HUDEP-2 (cell line): Measurements from ENCODE around the gene ZNF622.

Source experiments
- DNase-seq, 76 experiments: peaks; one replicate each; lab custom pipeline; 2025; ENCODE audit not compliant: unreplicated experiment in 76 of 76; lab: John Stamatoyannopoulos, UW

The ZNF622 gene, protein sequence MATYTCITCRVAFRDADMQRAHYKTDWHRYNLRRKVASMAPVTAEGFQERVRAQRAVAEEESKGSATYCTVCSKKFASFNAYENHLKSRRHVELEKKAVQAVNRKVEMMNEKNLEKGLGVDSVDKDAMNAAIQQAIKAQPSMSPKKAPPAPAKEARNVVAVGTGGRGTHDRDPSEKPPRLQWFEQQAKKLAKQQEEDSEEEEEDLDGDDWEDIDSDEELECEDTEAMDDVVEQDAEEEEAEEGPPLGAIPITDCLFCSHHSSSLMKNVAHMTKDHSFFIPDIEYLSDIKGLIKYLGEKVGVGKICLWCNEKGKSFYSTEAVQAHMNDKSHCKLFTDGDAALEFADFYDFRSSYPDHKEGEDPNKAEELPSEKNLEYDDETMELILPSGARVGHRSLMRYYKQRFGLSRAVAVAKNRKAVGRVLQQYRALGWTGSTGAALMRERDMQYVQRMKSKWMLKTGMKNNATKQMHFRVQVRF

DNA sequence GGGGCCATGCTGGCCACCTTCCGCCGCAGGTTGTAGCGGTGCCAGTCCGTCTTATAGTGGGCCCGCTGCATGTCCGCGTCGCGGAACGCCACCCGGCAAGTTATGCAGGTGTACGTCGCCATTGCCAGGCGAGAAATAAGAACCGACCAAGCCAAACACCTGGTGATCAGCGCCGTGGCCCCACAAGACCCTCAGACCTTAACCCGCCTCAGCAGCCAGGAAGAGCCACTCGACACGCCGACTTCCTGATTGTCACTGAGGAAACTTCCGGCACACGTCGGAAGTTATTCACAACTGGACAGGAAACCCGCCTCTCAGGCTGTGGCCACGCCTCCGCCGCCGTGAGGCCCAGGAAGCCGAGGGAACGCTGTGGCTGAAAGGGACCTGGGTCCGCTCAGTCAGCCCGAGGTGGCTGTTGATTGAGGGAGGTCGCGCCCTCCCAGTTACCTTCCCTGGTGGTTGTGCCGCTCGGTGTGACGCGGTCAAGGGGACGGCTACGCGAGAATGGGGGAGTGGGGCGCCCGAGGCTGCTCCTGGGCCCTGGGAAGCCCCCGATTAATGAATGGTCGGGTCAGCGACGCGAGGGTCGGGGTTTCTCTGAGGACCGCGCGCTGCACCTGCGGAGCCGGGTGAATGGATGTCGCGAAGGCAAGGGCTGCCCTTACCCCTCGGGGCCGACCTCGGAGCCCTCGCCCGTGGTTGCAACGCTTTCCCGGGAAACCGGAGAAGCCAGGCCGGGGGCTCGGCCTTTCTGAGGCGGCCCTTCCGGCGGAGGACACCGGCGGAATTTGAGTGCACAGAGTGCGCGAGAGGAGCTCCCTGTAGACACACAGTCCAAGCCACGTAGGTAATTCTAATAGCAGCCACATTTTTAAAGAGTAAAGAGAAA, at the start of gene ZNF622:
ZNF622 (minus strand) TSS at position 257 of the 889 bp plus-strand sequence; CDS start at position 122, 135 bp downstream.
- peak in 74 of 76 experiments; percentile 27 to 90 (median 77) for DNase-seq

DNA sequence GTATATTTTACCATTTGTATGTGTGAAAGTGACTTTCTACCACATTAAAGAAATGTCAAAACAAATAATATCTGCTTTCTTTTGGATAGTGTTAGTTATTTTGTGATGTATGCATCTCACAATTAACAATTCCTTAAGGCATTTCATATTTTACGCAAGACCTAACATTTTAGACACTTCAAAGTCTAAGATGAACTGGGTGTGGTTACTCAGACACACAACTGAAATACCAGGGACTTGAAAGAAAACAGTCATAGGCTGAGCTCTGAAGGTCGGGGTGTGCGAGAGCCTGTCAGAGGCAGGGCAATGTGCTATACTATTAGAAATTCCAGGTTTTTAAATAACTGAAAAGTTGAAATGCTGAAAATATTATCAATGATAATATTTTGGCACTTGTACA, 44.5 kb upstream of the ZNF622 start:
- DNase-seq, result no peak

DNA sequence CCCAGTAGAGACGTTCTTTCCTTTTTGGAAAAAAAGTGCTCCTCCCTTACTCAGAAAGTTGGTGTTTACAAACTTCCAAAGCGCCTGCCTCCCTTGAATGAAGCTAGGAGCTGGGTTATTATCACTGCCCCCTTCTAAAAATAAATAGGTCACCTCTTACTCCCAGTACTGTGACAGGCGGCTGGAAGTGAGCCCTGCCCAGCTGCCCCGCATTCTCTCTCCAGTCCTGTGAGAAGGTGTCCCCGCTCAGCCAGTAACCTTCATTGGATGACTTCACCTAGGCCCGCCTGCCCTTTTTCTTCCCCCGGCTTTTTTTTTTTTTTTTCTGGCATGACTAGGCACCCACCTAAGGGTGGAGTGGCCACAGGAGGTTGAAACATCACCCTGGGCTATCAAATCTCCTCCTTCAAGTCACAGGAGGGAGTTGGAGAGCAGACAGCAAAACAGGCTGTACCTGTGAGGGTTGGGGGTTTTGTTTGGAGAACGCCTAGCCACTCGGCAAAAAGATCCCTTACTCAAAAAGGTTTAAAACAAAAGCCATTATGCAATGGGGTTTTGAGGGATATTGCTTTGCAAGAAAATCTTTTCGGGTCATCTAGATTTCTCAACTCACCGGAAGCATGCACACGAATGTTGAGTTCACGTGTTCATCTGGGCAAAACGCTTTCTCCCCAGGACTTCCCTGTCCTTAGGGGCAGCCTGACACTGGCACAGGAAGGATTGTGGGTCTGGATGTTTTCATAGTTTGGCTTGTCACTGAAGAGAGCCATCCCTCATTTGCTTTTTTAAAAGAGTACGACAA, 43.3 kb upstream of the ZNF622 start:
- DNase-seq, result no peak

DNA sequence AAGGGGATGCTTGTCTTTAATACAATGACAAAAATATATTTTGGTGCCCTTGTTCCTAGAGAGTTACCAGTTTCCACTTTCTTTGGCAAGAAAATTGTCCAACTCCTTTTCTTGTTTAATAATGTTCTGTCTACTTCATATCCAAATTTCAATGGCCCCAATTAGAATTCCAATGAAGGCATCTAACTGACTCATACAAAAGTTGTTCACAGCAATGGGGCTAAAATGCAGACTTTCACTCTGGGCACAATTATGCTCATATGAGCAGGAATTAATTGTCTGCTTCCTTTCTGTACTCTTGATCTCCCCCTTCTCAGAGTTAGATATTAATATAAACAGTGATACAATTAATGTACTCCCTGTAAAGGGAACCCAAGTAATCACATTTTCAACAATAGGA, 42.1 kb upstream of the ZNF622 start:
- no peak for DNase-seq

DNA sequence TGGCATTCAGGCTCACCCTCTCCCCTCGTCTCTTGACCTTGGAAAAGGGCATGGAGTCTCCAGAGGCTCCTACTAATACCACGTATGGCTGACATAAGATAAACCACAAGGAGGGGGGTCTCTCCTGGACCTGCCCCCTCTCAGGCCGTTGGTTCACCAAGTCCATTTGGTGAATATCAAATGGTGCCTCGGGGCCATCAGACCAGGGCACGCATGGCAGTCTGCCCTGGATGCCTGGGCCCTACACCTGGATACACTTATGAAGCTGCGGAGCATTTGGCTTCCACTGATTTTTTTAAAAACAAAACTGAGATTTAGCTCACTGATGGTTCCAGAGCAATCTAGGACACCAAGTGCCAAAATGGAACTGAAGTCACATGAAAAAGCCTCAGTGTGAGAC, 40.3 kb upstream of the ZNF622 start:
- DNase-seq, result no peak

DNA sequence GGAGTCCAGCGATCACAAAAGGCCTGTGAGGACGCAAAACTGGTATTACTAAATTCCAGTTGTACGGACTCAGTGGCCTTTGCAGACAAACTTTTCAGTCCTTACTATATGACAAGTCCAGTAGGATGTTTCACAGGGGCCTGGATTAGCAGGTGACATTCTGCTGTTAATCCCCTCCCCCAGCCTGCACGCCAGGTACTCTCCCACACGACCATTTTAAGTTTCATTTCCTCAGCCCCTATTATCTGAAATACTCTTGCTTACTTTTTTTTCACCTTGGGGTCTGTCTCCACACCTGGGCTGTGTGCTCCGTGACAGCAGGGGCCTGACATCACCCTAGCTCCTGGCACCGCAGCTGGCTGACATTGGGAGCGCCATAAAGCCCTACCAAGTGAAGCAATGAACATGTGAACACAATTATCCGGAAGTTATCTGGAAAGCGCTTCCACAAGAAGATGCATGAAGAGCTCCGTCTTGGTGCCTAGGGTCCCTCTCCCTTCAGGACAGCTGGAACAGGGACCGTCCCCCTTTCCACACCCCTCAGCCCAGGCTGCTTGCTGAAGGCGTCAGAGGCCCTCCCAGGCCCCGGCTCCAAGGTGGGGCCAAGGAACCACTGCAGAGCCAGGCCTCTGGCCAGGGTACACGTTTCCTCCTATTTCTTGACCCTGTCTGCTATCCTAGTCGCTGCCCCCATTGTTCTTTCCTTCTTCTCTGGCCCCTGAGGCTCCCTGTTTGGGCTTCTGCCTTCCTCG, 39.7 kb upstream of the ZNF622 start:
- no peak for DNase-seq

DNA sequence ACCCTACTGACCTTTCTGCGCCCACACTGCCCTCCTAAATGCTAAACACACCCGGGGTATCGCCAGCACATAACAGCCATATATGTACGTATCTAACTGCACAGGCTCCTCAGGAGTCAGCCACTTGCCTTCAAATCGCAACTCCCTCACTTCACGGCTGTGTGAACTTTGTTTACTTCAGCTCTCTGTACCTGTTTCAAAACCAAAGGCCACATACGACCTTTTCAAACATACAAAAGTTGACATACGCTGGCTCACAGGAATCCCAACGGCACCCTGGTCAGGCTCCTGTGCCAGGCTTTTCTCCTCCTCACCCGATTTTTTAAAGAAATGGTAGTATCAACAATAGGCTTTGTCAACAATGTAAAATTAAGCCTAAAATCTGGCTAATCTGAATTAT, 39.0 kb upstream of the ZNF622 start:
- no peak for DNase-seq

DNA sequence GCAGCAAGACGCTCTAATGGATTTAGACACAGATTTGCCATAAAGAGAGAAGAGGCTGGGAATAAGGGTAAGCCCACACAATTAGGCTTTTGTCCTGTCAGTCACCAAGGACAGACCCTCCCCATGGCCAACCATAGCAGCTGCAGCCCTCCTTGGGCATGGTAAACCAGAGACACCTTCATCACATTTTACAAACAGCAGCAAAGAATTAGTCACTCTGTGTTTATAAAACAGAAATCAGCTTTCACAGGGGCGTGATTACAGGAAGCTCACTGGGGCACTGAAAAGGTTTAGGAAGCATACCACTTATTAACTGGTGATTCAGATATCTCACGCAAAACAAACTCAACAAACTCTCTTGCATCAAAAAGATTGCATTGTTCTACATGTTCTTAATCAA, 37.3 kb upstream of the ZNF622 start:
- DNase-seq, result no peak

DNA sequence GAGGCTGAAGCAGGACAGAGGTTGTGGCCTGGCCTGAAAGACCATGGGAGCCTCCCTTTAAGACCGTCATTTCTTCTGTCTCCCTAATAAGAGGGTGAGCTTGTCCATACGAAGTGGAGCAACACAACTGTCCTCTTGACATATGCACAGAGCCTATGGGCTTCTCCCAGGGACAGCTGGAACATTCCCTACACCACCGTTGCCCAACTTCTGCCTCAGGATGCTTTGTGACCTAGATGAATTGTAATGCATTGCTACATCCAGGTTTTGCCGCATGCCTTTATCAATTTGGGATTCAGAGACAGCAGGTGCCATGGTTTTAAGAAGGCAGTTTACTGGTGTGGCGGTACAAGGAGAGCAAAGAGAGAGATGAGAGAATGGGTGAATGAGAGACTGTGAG, 34.4 kb upstream of the ZNF622 start:
- no peak for DNase-seq

DNA sequence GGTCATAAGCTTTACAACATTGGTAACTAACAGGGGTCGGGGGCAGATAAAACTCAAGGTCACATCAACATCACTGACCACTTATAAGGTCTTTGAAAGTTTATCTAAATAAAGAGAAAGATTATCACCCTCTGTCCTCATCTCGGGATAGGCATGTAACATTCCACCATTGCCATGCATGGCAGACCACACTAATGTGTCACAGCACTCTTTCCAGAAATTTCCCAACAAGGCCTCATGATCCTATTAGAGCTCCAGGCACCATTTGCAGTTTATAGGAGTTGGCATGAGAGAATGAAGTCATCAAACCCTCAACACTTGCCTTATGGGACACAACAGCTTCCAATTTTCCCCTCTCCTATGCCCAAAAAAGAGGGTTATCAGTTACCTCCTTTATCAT, 31.9 kb upstream of the ZNF622 start:
- DNase-seq, result no peak

DNA sequence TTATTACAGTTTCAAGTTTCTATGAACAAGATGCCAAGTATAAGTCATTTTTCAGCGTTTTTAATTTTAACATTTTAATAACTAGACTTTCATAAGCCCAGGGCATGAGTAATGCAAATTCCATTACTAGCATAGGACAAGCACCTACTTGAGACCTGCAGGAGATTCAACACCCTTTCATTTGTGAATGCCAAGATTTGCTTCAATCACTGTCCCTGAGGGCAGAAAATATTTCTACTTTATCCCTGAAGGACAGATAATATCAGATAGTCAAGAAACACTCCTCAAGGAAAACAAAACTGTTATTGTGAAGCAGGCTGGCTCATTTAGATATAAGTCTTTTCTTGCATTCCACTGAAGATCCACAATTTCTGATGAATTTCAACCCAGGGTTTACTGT, 27.7 kb upstream of the ZNF622 start:
- no peak for DNase-seq

DNA sequence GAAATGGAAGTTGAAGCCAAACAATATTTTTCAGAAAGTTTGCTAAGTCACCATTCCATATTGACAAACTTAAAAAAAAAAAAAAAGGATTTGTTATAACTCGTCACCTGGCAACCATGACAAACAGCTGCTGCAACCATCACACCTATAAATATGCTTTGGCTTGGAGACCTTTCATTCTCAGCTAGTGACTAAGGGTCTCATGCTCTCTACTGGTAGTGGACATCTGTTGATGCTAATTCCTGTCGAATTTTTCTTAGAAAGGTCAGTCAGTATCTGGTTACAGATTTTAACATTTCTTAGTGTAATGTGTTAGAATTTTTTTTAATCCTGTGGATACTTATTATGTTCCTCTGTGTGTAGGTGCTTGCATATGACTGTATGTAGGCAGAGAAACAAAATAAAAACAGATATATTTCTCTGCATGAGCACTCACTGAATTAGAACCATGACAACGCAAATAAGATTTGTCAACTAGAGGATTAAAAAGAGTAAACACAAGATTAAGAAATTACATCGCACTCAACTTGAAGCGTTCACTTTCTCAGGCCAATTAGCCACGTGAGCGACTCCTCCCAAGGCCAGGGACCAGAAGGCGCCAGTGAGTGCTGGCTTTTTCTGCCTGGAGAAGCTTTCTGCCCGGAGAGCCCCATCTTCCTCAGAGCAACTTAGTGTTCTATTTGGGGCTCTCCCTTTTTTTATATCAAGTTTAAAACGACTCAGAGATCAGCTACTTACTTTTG, 27.0 kb upstream of the ZNF622 start:
- no peak for DNase-seq

DNA sequence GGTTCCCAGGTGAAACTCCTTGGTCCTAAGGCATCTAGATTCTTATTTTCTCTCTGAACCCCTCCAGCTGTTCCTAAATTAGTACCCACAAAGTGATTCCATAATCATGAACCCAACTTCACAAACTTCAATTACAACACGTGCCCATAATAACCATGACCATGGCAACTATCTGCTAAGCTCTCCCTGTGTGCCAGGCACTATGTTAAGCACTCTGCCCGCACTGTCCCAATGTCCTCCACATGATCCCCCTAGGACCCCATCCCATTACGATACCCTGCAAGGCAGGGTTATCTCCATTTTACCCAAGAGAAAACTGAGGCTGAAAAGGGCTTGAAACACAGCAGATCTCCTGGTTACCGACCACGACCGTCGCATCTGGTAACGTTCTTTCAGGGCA, 25.3 kb upstream of the ZNF622 start:
- DNase-seq, result no peak

DNA sequence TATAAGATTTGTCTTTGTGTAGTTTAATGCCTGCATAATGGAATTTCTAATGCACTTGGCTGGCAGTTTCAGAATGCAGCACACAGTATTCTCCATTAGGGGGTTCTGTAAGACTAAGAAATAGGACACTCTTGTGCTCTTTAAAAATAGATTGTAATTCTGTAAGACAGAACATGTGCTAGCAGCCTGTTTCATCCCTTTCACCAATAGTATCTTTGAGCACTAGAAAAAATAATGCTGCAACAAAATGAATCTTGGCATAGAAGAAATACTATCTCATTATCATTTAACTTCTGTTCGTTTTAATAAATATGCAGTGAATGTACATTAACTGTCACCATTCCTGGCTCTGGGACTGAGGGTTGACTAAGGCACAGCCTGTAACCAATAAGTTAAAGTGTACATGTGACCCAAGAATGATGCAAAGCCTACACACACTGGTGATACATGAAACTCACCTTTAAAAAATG, 23.8 kb upstream of the ZNF622 start:
- DNase-seq, result peak in 7 of 76 experiments; percentile 6 to 34 (median 9)

DNA sequence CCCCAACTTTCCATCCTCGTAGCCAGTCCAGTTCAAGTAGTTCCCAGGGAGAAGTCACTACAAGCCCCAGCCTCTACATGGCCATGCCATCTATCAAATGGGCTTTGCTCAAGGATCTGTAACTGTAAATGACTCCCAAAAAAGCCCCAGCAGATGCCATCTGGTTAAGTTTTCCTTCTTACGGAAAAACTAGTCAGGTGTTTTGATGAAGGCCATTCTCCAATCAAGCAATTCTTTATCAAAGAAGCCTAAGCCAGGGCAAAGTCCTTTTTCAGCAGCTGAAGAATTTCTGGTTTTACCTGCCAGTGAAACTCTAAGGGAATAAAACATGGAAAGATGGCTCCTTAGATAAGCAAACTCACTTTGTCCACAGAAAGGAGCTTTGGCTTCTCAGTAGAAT, 21.9 kb upstream of the ZNF622 start:
- DNase-seq, result no peak

DNA sequence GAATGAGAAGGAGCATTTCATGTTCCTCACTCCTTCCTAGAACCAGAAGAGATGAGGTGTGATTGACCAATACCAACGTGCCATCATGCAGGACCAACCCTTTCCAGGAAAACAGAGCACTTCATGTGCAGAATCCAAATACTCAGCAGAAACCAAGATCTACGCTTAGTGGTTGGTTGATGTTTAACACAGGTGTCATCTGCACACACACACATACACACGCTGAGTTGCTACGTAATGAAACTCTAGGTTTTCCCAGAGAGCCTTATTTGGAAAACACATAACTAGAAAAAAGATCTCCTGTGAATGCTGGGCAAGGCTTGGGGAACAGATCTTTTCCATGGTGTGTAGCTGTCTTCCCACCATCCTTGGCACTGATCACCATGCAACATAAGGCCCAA, 21.1 kb upstream of the ZNF622 start:
- DNase-seq, result peak in 7 of 76 experiments; percentile 6 to 42 (median 8)

DNA sequence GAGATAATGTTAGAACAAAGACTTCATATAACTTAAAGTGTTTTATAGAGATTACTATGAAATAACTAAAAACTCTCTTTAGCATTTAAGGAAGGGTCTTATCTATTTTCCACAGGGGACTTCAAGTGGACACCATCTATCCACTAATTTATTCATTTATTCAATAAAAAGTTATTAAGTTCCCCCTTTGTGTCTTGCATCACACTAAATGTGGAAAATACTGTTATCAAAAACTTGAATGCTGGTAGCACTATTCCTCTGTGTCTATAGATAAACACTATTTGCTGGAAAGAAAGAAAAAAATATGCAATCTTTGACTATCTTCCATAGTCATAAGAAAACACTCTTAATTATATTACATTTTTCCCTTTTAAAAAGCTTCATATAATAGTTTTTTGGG, 20.1 kb upstream of the ZNF622 start:
- peak in 2 of 76 experiments; percentile 3 to 26 for DNase-seq

DNA sequence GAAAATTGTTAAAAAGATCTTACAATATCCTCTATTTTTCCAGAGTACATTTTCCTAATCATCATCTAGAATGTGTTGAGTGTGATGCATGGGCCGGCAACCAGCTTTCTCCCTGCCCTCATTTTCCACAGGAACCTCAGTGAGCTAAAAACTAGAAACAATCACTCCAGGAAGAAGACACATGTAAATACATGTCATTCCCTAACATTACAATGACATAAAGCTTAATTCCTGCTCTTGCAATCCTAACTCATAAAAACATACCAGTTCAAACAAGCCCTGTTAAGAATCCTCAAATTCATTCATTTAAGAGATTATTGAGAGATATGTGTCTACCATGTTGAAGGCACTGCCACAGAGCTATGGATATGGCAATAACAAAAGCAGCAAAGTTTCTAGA, 18.5 kb upstream of the ZNF622 start:
- DNase-seq, result no peak

DNA sequence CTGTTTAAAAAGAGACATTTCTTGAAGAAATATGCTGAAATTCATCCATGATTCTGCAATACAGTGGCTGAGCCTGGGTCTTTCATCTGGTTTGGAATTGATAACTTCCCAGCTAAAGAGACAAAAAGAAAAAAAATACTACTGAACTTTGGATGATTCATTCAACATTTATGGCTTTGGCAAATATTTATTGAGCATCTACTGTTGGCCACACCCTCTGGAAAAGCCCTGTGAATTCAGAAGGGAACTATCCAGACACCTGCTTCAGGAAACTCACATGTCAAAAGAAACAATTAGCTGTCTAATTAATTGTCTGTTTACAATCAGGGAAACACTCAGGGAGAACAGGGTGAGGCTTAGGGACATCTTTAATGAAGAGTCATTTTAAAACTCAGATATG, 17.8 kb upstream of the ZNF622 start:
- DNase-seq, result no peak
